Measurements from ENCODE around the gene SRR. TPM values are rescaled to one million over a fixed set of nuclear protein-coding genes. Genes with fewer than 3 reads are reported as not detected.

SRR gene
- total and polyA plus RNA-seq, 8 donors: 9.2 to 27.0 (median 22.8) TPM

DNA sequence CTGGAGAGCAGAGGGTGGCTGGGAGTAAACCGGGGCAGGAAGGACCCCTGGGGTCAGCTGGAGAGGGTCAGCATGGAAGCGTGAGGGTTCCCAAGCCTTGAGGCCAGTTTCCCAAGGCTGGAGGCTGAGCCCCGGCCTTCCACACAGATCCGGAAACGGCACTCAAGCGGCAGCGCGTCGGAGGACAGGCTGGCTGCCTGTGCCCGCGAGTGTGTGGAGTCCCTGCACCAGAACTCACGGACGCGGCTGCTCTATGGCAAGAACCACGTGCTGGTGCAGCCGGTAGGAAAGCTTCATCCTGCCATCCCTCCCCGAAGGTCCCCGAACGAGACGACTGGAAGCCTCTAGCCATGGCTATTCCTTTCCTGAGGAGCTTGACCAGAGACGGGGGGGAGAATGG, 59.6 kb downstream of the SRR start:
- peak in 1 of 4 donors; percentile 55 for DNase-seq
- Histone ChIP-seq H3K4me3 (no peak overlapping the region), H3K36me3 (peaks cover 0 to 60% of the 10 kb centered on the region in 2 donors), H3K9me3 (no peaks in the 10 kb centered on the region), H3K4me1 (no peaks in the 10 kb centered on the region), H3K27me3 (no peaks in the 10 kb centered on the region), H3K27ac (no peak overlapping the region)
- intact Hi-C loops (cut with DNase I): no loop called here
- TF ChIP-seq, protein P1, sequence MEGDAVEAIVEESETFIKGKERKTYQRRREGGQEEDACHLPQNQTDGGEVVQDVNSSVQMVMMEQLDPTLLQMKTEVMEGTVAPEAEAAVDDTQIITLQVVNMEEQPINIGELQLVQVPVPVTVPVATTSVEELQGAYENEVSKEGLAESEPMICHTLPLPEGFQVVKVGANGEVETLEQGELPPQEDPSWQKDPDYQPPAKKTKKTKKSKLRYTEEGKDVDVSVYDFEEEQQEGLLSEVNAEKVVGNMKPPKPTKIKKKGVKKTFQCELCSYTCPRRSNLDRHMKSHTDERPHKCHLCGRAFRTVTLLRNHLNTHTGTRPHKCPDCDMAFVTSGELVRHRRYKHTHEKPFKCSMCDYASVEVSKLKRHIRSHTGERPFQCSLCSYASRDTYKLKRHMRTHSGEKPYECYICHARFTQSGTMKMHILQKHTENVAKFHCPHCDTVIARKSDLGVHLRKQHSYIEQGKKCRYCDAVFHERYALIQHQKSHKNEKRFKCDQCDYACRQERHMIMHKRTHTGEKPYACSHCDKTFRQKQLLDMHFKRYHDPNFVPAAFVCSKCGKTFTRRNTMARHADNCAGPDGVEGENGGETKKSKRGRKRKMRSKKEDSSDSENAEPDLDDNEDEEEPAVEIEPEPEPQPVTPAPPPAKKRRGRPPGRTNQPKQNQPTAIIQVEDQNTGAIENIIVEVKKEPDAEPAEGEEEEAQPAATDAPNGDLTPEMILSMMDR (IDR thresholded peaks at IDR 0.05): no peak
- no peak for ATAC-seq

DNA sequence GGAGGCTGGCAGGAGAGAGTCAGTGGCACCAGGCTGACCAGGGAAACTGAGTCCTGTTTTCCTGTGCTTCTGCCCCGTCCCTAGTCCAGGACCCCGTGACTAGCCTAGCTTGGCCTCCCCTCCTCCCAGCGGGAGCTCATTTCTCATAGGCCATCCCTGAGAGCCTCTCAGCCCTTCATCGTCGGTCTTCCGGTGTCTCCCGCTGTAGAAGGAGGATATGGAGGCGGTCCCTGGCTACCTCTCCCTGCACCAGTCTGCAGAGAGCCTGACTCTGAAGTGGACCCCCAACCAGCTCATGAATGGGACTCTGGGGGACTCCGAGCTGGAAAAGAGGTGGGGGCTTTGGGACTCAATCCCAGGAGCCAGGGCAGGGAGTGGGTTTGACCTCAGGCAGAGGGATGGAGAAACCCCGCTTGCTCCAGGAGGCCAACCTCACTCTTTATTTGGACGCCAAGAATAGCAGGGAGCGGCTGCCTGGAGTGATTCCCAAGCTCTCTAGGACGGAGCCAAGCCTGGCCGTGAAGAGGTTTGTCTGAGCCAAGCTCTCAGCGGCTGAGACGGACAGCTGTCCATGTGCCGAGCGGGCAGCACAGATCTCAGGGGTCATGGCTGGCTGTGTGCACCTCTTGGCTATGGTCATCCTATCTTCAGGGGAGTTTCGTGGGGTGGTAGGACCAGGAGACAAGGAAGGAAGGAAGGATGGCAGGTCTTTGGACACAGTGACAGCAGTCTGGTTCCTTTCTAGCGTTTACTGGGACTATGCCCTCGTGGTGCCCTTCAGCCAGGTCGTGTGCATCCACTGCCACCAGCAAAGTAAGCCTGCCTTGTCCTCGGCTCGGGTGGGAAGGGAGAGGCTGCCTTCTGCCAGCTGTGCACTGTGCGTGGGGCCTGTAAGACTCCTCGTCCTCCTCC, 60.4 kb downstream of the SRR start:
- H3K4me1 ChIP-seq: peaks cover 0 to 3% of the 10 kb centered on the region in 2 donors
- TF ChIP-seq, protein P1 (IDR thresholded peaks at IDR 0.05): no peak
- ATAC-seq (peak; percentile 9), DNase-seq (peak in 1 of 4 donors; percentile 59)
- no peaks in the 10 kb centered on the region for H3K9me3 ChIP-seq
- H3K27ac ChIP-seq: no peak overlapping the region
- no peak overlapping the region for H3K4me3 ChIP-seq
- peaks cover 0 to 60% of the 10 kb centered on the region in 2 donors for H3K36me3 ChIP-seq
- intact Hi-C loops (cut with DNase I): no loop called here
- H3K27me3 ChIP-seq: no peaks in the 10 kb centered on the region

DNA sequence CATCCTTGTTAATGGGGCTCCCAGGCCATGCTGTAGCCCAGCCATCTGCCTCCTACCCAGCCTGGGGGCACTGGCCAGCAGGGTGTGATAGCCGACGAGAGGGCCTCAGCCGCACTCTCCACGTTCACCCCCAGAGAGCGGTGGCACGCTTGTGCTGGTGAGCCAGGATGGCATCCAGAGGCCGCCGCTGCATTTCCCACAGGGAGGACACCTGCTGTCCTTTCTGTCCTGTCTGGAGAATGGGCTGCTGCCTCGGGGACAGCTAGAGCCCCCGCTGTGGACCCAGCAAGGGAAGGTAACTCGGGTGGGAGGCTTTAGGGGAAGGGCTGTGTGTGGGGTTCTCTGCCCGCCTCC, 61.0 kb downstream of the SRR start:
- H3K4me1 ChIP-seq: peaks cover 0 to 7% of the 10 kb centered on the region in 2 donors
- H3K9me3 ChIP-seq: no peaks in the 10 kb centered on the region
- intact Hi-C loops (cut with DNase I): no loop called here
- DNase-seq (peak in 1 of 4 donors; percentile 60), ATAC-seq (no peak)
- TF ChIP-seq, protein P1 (IDR thresholded peaks at IDR 0.05): no peak
- H3K4me3 ChIP-seq: no peak overlapping the region
- H3K27me3 ChIP-seq: no peaks in the 10 kb centered on the region
- peaks cover 0 to 62% of the 10 kb centered on the region in 2 donors for H3K36me3 ChIP-seq
- no peak overlapping the region for H3K27ac ChIP-seq

DNA sequence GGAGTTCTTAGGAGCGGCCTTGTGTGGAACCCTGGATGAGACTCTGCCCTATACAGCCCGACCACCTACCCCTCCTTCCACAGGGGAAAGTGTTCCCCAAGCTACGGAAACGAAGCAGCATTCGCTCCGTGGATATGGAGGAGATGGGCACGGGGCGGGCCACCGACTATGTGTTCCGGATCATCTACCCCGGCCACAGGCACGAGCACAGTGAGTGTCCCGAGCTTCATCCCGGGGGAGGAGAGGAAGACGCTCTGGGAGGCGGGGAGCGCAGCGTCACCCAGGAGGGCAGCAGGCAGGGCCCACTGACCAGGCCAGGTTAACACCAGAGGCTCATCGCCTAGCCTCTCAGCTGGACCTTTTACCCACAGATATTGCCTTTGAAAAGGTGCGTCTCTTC, 61.4 kb downstream of the SRR start:
- Histone ChIP-seq H3K4me1 (peaks cover 0 to 7% of the 10 kb centered on the region in 2 donors), H3K9me3 (no peaks in the 10 kb centered on the region), H3K27ac (no peak overlapping the region), H3K27me3 (no peaks in the 10 kb centered on the region), H3K4me3 (no peak overlapping the region), H3K36me3 (peaks cover 0 to 66% of the 10 kb centered on the region in 2 donors)
- no peak for ATAC-seq
- DNase-seq: peak in 1 of 4 donors; percentile 61
- intact Hi-C loops (cut with DNase I): no loop called here
- TF ChIP-seq, protein P1 (IDR thresholded peaks at IDR 0.05): no peak

DNA sequence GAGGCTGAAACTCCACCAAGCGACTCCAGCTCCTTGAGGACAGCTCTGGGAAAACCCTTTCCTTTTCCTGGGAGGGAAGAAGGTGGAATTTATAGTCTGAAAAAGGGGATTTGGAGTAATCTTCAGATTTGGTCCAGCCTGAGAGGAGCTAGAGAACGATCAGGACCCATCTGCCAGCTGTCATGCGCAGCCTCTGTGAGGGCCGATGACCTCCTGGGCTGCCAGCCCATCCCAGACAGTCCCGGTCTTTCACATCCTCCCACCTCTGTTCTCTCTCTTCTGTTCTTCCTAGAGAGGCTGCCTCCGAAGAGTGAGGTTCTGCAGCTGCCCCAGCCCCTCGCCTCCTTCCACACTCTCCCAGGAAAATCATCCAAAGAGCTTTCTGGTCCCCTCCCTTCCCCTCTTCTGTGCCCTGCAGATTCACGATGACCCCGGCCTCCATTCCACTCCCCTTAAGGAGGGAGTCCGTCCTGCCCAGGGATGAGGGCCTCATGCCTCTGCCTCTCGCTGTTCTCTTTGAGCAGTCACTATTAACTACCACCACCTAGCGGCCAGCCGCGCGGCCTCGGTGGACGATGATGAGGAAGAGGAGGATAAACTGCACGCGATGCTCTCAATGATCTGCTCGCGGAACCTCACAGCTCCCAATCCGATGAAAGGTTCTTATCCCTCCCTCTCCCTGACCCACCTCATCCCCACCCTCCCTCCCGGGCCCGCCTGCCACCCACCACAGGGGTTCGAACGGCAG, 63.2 kb downstream of the SRR start:
- Histone ChIP-seq H3K4me1 (peaks cover 0 to 7% of the 10 kb centered on the region in 2 donors), H3K27ac (no peak overlapping the region), H3K9me3 (no peaks in the 10 kb centered on the region), H3K27me3 (no peaks in the 10 kb centered on the region), H3K4me3 (no peak overlapping the region), H3K36me3 (peaks cover 0 to 69% of the 10 kb centered on the region in 2 donors)
- intact Hi-C loops (cut with DNase I): no loop called here
- DNase-seq (no peak), ATAC-seq (no peak)
- TF ChIP-seq, protein P1 (IDR thresholded peaks at IDR 0.05): no peak

All from left lung (tissue), 10 donors.